ENCODE results near the gene XPOT.

XPOT gene

GRCh38 chr12:64466178-64466577, 62.0 kb downstream of the XPOT start:
- no peak for DNase-seq (ENCODE audit: low read depth)

GRCh38 chr12:64468966-64469365, 64.8 kb downstream of the XPOT start:
- DNase-seq (ENCODE audit: low read depth): no peak

DNA sequence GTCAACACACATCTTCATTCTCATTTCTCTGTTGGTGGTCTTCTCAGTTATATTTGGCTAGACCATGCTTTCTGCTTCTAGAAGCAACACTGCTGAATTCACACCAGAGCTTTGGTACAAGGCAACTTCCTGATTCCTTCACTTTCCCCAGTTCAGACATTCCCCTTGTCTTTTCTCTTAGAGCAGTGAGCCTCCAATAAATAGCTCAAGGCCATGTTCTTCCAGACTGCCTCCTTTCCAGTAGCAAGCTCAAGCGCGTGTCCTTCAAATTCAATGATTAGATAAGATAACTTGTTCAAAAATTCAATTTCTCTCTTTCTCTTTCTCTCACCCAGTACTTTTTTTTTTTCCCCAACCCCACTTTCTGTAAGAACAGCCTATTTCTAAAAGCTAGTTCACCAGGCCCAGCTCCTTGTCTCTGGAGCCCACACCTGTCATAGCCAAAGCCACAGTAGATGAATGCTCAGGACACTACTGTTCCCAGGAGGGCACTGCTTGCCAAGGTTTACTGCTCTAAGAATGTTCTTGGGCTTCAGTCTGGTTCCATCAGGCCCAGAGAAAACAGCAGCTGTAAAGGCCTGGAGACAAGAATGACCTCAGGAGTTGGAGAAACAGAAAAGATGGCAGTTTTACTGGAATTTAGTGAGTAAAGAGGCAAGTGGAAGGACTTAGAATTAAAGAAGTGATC, 65.4 kb downstream of the XPOT start:
- DNase-seq (ENCODE audit: low read depth): no peak

GRCh38 chr12:64470495-64470894, 66.3 kb downstream of the XPOT start:
- DNase-seq (ENCODE audit: low read depth): no peak

DNA sequence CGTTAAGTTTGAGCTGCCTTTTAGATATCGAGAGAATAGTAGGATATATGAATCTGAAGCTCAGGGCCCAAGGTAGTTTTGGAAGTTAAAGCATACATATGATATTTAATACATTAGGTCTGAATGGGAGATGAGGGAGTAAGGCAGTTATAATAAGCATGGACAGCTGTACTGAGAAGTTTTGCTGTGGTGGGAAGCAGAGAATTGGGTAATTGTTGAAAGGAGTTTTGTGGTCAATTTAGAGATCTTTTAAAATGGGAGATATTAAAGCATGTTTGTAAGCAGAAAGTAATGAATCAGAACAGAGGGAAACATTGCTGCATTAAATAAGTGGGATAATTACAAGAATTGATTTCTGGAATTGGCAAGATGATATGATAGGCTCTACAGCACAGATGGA, 69.0 kb downstream of the XPOT start:
- no peak for DNase-seq (ENCODE audit: low read depth)

- no peak for DNase-seq (ENCODE audit: low read depth)
These were observed 71.3 kb downstream of the XPOT start for GRCh38 chr12:64475518-64475917.

DNA sequence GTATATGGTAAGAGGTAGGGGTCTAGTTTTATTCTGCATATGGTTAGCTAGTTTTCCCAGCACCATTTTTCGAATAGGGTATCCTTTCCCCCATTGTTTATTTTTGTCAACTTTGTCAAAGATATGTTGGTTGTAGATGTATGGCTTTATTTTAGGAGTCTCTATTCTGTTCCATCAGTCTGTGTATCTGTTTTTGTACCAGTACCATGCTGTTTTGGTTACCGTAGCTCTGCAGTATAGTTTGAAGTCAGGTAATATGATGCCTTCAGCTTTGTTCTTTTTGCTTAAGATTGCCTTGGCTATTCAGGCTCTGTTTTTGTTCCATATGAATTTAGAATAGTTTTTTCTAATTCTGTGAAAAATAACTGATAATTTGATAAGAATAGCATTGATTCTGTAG, 72.7 kb downstream of the XPOT start:
- no peak for DNase-seq (ENCODE audit: low read depth)

GRCh38 chr12:64478661-64479060, 74.5 kb downstream of the XPOT start:
- DNase-seq (ENCODE audit: low read depth): no peak

- no peak for DNase-seq (ENCODE audit: low read depth)
These were observed 76.0 kb downstream of the XPOT start for GRCh38 chr12:64480148-64480547.

DNA sequence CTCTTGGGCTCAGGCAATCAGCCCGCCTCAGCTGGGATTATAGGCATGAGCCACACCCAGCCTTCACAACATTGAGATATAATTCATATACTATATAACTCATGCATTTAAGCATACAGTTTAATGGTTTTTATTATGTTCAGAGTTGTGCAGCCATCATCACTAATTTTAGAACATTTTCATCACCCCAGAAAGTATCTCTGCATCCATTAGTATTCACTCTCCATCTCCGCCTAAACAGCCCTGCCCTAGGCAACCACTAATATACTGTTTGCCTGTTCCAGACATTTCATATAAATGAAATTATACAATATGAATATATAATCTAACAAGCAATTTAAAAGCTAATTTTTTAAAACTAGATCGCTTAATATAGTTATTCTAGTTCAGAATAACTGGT, 82.5 kb downstream of the XPOT start:
- DNase-seq (ENCODE audit: low read depth): no peak

DNA sequence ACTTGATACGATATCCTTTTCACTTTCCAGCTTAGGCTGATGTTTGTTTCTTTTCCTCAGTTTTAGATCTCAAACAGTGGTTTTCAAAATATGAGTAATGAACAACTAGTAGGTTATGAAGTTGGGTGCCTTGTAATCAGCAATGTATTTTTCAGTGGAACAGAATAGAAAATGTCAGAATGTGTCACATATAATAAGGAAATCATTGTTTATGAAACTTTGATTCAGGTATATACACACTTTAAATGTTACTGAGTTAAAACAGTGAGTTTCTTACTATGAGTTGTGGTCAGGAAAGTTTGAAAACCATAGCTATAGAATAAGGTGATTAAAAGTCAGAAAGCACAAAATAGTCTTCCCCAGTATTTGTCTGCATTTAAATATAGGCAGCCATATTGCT, 87.5 kb downstream of the XPOT start:
- no peak for DNase-seq (ENCODE audit: low read depth)

- DNase-seq (ENCODE audit: low read depth): no peak
These were observed 89.3 kb downstream of the XPOT start for GRCh38 chr12:64493513-64493912.

DNA sequence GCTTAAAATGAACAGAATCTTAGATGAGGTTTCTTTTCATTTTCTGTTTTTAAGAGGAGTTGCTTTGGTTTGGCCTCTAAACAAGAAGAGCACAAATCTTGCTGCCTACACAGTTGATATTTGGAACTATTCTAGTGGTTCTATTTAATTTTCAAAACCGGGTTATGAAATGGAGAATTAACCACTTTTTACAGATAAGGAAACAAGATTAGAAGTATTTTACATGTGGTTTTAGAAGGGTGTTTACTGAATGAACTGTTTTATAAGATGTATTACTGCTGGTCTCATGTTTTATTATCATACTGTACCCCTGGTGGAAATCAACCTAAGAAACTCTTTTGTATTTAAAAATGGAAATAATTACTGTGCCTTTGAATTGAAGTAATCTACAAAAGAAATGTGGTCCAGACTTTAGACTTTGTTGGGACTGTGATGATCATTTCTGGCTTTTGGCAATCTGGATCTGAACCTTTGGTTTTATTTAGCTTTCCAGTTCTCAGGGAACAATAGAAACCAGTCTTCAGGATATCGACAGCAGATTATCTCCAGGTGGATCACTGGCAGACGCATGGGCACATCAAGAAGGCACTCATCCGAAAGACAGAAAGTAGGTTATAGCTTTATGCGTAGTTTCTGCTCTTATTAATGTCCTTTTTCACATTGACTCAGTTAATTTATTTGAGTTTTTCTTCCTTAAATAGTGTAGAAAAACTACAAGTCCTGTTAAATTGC, 91.0 kb downstream of the XPOT start:
- DNase-seq (ENCODE audit: low read depth): no peak

DNA sequence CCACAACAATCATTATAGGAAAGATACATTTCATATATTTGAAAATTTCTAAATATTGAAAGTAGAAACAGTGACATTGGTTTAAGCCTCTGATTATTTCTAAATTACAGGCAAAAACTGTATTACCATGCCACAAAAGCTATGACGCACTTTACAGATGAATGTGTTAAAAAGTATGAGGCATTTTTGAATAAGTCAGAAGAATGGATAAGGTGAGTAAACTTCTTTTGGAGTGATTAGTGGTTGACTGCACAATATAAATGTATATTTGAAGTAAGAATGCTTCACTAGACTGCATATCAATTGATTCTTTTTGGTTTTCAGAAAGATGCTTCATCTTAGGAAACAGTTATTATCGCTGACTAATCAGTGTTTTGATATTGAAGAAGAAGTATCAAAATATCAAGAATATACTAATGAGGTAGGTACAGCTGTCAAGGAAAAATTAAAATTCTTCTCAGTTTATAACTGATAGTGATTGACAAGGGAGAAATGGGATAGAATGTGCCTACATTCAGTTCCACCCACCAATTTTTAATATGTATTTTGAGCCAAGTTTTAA, 92.7 kb downstream of the XPOT start:
- DNase-seq (ENCODE audit: low read depth): no peak

DNA sequence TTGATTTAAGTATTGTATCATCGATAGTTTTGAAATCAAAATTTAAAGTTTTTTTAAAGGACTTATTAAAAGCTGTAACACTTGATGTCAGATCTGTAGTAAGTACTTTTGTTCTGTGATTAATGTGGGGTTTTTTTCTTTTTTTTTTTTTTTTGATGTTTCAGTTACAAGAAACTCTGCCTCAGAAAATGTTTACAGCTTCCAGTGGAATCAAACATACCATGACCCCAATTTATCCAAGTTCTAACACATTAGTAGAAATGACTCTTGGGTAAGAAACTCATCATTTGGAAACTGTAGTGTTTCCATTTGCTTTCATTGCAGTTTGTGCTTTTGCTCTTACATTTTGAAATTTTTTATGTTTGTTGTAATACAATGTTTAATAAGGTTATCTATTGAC, 93.3 kb downstream of the XPOT start:
- no peak for DNase-seq (ENCODE audit: low read depth)

- no peak for DNase-seq (ENCODE audit: low read depth)
These were observed 93.7 kb downstream of the XPOT start for GRCh38 chr12:64497903-64498302.

DNA sequence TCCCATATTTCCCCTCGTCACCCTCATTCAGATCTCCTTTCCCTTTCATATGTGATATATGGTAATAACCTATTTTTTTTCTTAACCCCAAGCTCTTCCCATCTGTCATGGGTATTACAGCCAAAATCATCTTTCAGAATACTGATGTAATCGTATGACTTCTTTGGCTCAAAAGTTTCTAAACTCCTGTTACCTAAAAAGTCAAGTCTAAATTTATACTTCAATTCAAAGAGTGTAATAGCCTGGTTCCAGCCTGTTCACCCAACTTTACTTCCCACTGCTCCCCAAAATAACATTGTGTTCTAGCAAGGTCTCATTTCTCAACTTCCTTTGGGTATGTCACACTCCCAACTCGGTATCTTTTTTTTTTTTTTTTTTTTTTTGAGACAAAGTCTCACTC, 96.2 kb downstream of the XPOT start:
- no peak for DNase-seq (ENCODE audit: low read depth)
